Adrenal gland (tissue), 5 donors: ENCODE measurements around the gene CLDN5.

ENCODE experiments used
- POLR2A ChIP-seq, 2 donors: fragments of 450-650 bp; IDR thresholded peaks; one replicate each; pipeline ENCODE4 v1.6.1; 2017; ENCODE audit warnings: antibody characterized with exemption in 2 of 2, mild to moderate bottlenecking in 2 of 2, moderate library complexity in 1 of 2
- TF ChIP-seq, protein P1 (sequence below), 6 experiments: fragments of 450-650 bp in 4 of 6; fragments of 200-600 bp in 2 of 6; sonication (generic) in 1 of 6; IDR thresholded peaks; 1 replicate in 5 of 6; 2 replicates in 1 of 6; pipeline versions ENCODE4 v1.5.1 to v1.8.0; 2016 to 2021; ENCODE audit warnings: antibody characterized with exemption in 6 of 6, mild to moderate bottlenecking in 2 of 6, moderate library complexity in 1 of 6
- donor health status: DM: no; HTN: no; CAD: no.

DNA sequence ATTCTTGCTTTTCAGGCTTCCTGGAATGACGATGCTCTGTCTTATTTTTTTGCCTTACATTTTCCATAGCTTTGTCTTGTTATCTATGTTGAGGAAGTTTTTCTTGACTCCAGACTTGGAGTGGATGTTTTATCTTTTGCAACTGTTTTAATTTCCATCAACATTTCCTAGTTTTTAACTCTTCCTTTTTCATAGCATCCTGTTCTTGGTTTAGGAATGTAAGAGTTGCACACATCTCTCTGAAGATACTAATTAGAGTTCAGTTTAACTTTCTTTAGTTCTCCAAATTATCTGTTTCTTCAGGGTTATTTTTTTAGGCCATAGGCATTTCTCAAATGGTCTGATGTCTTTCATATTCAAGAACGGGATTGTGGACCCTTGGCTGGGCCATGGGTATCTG is 10.4 kb downstream of the CLDN5 start:
- TF ChIP-seq, protein P1, sequence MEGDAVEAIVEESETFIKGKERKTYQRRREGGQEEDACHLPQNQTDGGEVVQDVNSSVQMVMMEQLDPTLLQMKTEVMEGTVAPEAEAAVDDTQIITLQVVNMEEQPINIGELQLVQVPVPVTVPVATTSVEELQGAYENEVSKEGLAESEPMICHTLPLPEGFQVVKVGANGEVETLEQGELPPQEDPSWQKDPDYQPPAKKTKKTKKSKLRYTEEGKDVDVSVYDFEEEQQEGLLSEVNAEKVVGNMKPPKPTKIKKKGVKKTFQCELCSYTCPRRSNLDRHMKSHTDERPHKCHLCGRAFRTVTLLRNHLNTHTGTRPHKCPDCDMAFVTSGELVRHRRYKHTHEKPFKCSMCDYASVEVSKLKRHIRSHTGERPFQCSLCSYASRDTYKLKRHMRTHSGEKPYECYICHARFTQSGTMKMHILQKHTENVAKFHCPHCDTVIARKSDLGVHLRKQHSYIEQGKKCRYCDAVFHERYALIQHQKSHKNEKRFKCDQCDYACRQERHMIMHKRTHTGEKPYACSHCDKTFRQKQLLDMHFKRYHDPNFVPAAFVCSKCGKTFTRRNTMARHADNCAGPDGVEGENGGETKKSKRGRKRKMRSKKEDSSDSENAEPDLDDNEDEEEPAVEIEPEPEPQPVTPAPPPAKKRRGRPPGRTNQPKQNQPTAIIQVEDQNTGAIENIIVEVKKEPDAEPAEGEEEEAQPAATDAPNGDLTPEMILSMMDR (IDR thresholded peaks at IDR 0.05) = no peak
- no peak for TF ChIP-seq POLR2A (IDR thresholded peaks at IDR 0.05)
